Tibial nerve (tissue), 3 donors: ENCODE data around the gene CCDC149.

Experiments
- CTCF ChIP-seq, 5 experiments: fragments of 200-600 bp in 3 of 5; fragments of 450-650 bp in 2 of 5; sonication (generic) in 3 of 5; IDR thresholded peaks; one replicate each; pipeline ENCODE4 v1.5.1; 2016 to 2019; ENCODE audit warnings: antibody characterized with exemption in 5 of 5, mild to moderate bottlenecking in 3 of 5, moderate library complexity in 2 of 5
- POLR2A ChIP-seq, 2 donors: fragments of 450-650 bp; IDR thresholded peaks; one replicate each; pipeline ENCODE4 v1.6.1; 2017; ENCODE audit warnings: antibody characterized with exemption in 2 of 2, mild to moderate bottlenecking in 2 of 2, moderate library complexity in 2 of 2

DNA sequence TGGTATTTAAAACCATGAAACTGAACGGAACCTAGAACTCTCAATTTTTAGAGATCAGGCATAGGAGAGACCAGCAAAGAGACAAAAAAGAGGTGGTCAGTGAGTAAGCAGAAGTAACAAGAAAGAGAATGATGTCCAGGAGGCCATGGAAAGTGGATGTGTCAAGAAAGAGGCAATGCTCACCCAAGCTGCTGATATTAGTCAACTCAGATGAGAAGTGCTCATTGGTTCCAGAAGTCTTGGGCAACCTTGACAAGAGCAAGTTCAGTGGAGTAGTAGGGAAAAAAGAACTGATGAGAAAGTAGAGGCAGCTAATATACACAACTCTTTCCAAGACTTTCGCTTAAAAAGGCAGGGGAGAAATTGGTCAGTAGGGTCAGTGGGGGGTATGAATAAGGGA is 23.0 kb upstream of the CCDC149 start:
- TF ChIP-seq CTCF (IDR thresholded peaks at IDR 0.05) (no peak), POLR2A (IDR thresholded peaks at IDR 0.05) (no peak)
